ENCODE results near the gene GPBAR1.

GPBAR1 gene, protein sequence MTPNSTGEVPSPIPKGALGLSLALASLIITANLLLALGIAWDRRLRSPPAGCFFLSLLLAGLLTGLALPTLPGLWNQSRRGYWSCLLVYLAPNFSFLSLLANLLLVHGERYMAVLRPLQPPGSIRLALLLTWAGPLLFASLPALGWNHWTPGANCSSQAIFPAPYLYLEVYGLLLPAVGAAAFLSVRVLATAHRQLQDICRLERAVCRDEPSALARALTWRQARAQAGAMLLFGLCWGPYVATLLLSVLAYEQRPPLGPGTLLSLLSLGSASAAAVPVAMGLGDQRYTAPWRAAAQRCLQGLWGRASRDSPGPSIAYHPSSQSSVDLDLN

DNA sequence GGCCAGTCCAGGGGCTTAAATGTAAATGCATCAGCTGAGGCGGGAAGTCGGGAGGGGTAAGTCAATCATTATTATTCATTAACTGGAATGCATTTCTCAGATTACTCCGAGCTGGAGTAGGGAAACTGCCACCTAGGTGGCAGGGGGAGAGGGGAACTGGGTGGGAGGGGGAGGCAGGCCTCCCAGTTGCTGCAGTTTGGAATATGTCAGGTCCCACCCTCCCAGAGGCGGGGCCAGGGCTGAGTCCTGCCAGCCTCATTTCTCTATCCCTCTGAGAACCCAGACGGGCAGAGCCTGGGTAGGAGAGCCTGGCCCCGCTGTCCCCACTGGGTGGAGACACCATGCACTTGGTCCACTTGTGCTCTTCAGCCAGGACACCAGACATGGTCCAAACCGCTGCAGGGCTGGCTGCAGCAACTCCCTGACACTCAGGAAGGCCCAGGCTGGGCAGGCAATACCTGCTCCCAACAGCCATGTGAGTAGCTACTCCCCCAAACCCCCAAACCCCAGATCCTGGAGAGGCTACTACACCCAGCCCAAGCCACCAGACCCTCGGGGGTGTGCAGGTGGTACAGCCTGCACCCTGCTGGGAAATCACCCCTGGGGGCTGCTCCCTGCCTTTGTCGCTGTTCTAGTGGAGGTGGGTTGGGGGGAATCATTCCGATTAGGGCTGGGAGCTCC is at the start of gene GPBAR1:
TSS of gene GPBAR1 (plus strand) at position 274 of the 681 bp plus-strand sequence. CDS start 1,710 bp downstream, outside the sequence.
- TF ChIP-seq JUND (IDR thresholded peaks at IDR 0.05; ENCODE audit: low read depth): no peak
- DNase-seq (ENCODE audit: low read depth in 1 of 2, low spot score in 1 of 2): peak in 1 of 2 experiments; percentile 33
- in situ Hi-C loops (cut with HindIII; ENCODE audit: low pct_unique_long_range_greater_than_20kb, low sequenced_read_pairs): no loop called here

DNA sequence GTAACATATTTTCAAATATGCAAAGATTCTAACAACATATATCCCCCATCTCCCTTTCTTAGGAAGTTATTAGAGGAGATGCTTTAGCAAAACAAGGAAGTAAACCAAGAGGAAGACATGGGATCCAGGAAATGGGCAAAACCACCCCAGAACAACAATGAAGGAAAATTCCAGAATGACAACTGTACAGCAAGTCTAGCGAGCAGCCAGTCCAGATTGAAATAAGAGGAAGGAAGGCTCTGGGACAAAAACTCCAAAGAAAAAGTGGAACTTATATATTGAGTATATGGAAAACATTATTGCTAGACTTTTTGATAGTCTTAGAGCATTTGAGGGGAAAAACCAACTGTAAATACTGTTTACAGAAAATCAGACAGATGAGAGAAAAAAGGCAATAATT is 46.7 kb upstream of the GPBAR1 start:
- DNase-seq (ENCODE audit: low read depth in 1 of 2, low spot score in 1 of 2): no peak
- in situ Hi-C loops (cut with HindIII; ENCODE audit: low pct_unique_long_range_greater_than_20kb, low sequenced_read_pairs): no loop called here
- TF ChIP-seq JUND (IDR thresholded peaks at IDR 0.05; ENCODE audit: low read depth): no peak

DNA sequence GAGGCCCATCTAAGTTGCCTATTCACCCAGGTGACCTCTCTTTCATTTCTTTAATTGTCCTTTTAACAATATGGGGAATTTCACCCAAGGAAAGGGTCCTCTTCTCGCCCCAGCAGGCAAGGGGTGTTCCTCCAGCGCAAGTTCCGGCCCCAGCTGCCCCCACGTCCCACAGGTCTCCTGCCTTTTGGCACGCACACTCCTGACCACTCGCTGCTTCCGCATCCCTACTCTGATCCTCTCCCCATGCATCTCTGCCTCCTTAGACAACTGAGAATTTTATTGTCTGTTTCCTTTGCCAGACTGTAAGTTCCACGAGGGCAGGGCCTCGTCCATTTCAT is 44.5 kb upstream of the GPBAR1 start:
- in situ Hi-C loops (cut with HindIII; ENCODE audit: low pct_unique_long_range_greater_than_20kb, low sequenced_read_pairs): no loop called here
- TF ChIP-seq JUND (IDR thresholded peaks at IDR 0.05; ENCODE audit: low read depth): no peak

GRCh38 chr2:218216674-218217359 is 44.0 kb upstream of the GPBAR1 start, which contains the start of gene ARPC2:
Gene ARPC2, plus strand, starts transcription at chr2:218217189. Its CDS starts 282 bp downstream, at chr2:218217471.
- TF ChIP-seq JUND (IDR thresholded peaks at IDR 0.05; ENCODE audit: low read depth): no peak
- in situ Hi-C loops (cut with HindIII; ENCODE audit: low pct_unique_long_range_greater_than_20kb, low sequenced_read_pairs): no loop called here
- DNase-seq (ENCODE audit: low read depth in 1 of 2, low spot score in 1 of 2): peak; percentile 71 to 91

More for the DNA sequence above, 44.5 kb upstream of the GPBAR1 start:
- DNase-seq (ENCODE audit: low read depth in 1 of 2, low spot score in 1 of 2): no peak

- DNase-seq (ENCODE audit: low read depth in 1 of 2, low spot score in 1 of 2): peak in 1 of 2 experiments; percentile 38
- in situ Hi-C loops (cut with HindIII; ENCODE audit: low pct_unique_long_range_greater_than_20kb, low sequenced_read_pairs): no loop called here
- no peak for TF ChIP-seq JUND (IDR thresholded peaks at IDR 0.05; ENCODE audit: low read depth)
These were observed 43.2 kb upstream of the GPBAR1 start for GRCh38 chr2:218217360-218218267.

DNA sequence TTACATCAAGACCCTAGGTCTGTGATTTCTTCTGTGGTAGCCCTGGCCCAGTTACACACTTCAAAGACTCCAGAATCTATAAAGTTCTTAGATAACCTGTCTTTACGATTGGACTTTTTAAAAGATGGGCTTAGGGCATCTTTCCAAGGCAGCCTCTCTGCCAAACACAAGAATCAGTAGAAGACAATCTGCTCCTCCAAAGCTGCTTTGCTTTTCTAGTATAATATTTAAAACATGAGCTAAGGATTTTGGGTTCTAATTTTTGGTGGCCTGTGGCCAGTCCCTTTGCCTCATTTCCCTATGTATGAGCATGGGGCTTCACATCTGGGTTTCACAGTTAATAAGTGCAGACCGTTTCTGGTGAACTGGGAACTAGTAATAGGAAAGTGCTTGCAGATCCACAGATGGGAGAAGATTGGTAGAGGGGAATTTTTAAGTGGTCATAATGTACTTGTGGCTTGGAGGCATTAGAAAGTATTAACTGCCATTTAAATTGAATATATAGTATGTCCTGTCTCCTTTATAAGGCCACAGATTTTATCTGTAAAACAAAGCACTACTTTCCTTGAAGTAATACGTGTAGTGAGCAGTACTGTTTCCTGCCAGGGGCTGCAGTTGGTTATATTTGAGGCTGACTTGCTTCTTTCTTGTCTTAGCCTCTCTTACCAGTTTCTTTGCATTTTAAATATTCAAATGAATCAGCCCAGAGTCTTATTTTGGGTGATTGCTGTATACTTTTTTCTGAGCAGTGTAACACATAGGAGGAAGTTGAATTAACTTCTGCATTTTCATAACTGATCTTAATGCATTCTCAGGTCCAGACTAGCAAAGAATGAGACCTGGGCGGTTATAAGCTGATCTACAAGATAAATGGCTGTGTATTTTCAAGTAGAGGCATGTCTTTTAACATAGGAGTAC is 42.3 kb upstream of the GPBAR1 start:
- peak in 1 of 2 experiments; percentile 41 for DNase-seq (ENCODE audit: low read depth in 1 of 2, low spot score in 1 of 2)
- in situ Hi-C loops (cut with HindIII; ENCODE audit: low pct_unique_long_range_greater_than_20kb, low sequenced_read_pairs): no loop called here
- no peak for TF ChIP-seq JUND (IDR thresholded peaks at IDR 0.05; ENCODE audit: low read depth)

GRCh38 chr2:218219934-218220333 is 40.9 kb upstream of the GPBAR1 start:
- in situ Hi-C loops (cut with HindIII; ENCODE audit: low pct_unique_long_range_greater_than_20kb, low sequenced_read_pairs): no loop called here
- no peak for DNase-seq (ENCODE audit: low read depth in 1 of 2, low spot score in 1 of 2)
- TF ChIP-seq JUND (IDR thresholded peaks at IDR 0.05; ENCODE audit: low read depth): no peak

- DNase-seq (ENCODE audit: low read depth in 1 of 2, low spot score in 1 of 2): no peak
- in situ Hi-C loops (cut with HindIII; ENCODE audit: low pct_unique_long_range_greater_than_20kb, low sequenced_read_pairs): no loop called here
- no peak for TF ChIP-seq JUND (IDR thresholded peaks at IDR 0.05; ENCODE audit: low read depth)
These were observed 39.8 kb upstream of the GPBAR1 start for GRCh38 chr2:218221000-218221399.

DNA sequence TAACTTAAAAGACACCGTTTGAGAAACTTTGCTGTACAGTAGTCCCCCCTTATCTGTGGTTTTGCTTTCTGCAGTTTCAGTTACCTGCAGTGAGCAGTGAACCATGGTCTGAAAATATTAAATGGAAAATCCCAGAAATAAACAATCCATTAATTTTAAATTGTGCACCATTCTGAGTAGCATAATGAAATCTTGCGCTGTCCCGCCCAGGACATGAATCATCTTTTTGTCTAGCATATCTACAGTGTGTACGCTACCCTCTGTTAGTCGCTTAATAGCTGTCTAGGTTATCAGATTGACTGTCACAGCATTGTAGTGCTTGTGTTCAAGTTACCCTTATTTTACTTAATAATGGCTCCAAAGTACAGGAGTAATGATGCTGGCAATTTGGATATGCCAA is 37.8 kb upstream of the GPBAR1 start:
- TF ChIP-seq JUND (IDR thresholded peaks at IDR 0.05; ENCODE audit: low read depth): no peak
- in situ Hi-C loops (cut with HindIII; ENCODE audit: low pct_unique_long_range_greater_than_20kb, low sequenced_read_pairs): no loop called here
- no peak for DNase-seq (ENCODE audit: low read depth in 1 of 2, low spot score in 1 of 2)

GRCh38 chr2:218224186-218224585 is 36.6 kb upstream of the GPBAR1 start:
- in situ Hi-C loops (cut with HindIII; ENCODE audit: low pct_unique_long_range_greater_than_20kb, low sequenced_read_pairs): no loop called here
- no peak for DNase-seq (ENCODE audit: low read depth in 1 of 2, low spot score in 1 of 2)
- no peak for TF ChIP-seq JUND (IDR thresholded peaks at IDR 0.05; ENCODE audit: low read depth)

DNA sequence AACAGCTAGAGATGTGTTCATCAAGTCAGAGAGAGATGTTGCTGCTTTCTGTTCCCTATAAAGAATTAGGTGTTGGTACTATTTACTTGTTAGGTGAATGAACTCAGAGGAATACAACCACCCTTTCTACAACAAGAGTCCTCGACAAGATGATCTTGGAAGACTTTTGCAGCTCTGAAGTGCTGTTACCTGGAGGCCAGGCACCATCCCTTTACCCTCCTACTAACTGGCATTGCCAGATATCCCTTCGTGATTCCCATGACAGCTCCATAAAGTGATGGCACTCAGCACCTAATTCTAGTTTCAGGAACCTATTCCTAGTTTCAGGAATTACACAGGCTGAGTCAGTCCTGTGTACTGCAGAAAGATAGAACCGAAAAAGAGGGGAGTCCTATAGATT is 33.9 kb upstream of the GPBAR1 start:
- no peak for TF ChIP-seq JUND (IDR thresholded peaks at IDR 0.05; ENCODE audit: low read depth)
- DNase-seq (ENCODE audit: low read depth in 1 of 2, low spot score in 1 of 2): no peak
- in situ Hi-C loops (cut with HindIII; ENCODE audit: low pct_unique_long_range_greater_than_20kb, low sequenced_read_pairs): no loop called here
